ENCODE measurements around the gene B3GALT6.

GRCh38 chr1:1254667-1254998, 22.6 kb downstream of the B3GALT6 start:
- no peak for TF ChIP-seq EZH2 (optimal IDR thresholded peaks at IDR 0.05; ENCODE audit: low read depth, low read length)
- TF ChIP-seq, protein P1, sequence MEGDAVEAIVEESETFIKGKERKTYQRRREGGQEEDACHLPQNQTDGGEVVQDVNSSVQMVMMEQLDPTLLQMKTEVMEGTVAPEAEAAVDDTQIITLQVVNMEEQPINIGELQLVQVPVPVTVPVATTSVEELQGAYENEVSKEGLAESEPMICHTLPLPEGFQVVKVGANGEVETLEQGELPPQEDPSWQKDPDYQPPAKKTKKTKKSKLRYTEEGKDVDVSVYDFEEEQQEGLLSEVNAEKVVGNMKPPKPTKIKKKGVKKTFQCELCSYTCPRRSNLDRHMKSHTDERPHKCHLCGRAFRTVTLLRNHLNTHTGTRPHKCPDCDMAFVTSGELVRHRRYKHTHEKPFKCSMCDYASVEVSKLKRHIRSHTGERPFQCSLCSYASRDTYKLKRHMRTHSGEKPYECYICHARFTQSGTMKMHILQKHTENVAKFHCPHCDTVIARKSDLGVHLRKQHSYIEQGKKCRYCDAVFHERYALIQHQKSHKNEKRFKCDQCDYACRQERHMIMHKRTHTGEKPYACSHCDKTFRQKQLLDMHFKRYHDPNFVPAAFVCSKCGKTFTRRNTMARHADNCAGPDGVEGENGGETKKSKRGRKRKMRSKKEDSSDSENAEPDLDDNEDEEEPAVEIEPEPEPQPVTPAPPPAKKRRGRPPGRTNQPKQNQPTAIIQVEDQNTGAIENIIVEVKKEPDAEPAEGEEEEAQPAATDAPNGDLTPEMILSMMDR (IDR thresholded peaks at IDR 0.05; ENCODE audit: low read length), result no peak
